ENCODE measurements around the gene ATP2C2. TPM values are rescaled to one million over a fixed set of nuclear protein-coding genes. Genes with fewer than 3 reads are reported as not detected.

Gene ATP2C2
- total and polyA plus RNA-seq, 2 of the 8 experiments (the other 6 are each of a cell fraction or from before 2014, with no cell fraction given) = 1.2 to 2.8 TPM

DNA sequence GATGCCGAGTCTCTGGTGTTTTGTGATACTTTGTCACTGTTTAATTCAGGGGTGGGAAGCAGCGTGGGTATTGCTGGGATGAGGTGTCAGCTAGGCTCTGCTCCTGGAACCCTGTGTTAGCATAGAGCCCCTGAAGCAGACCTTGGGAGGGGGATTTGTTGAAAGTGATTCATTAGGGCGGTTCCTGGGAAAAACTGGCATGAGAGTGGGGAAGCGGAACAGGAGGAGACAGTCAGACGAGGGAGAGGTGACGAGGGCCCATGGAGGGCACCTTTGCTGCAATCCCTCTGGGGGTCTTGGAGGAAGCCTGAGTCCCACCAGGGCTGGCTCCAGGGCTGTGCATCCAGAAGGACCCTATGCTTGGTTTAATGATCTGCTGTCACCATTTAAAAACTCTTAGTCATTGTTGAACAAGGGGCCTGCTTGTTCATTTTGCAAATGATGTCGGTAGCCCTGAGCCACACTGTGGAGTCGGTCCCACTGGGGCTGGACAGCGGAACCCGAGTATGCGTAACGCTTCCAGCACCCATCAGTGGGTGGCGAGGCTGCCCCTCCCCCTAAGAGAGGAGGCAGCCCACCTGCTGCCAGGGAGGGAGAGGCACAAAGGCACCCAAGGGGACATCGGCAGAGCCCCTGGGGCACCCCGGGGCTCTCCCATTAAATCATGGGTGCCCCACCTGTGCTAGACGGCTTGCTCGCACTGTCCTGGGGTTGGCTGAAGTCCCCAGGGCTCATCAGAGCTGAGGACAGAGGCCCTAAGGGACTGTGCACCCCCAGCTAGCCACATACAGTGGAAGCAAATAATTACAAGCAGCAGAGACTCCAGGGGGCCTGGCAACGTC, 38.3 kb upstream of the ATP2C2 start (continued):
- TF ChIP-seq, protein P1, sequence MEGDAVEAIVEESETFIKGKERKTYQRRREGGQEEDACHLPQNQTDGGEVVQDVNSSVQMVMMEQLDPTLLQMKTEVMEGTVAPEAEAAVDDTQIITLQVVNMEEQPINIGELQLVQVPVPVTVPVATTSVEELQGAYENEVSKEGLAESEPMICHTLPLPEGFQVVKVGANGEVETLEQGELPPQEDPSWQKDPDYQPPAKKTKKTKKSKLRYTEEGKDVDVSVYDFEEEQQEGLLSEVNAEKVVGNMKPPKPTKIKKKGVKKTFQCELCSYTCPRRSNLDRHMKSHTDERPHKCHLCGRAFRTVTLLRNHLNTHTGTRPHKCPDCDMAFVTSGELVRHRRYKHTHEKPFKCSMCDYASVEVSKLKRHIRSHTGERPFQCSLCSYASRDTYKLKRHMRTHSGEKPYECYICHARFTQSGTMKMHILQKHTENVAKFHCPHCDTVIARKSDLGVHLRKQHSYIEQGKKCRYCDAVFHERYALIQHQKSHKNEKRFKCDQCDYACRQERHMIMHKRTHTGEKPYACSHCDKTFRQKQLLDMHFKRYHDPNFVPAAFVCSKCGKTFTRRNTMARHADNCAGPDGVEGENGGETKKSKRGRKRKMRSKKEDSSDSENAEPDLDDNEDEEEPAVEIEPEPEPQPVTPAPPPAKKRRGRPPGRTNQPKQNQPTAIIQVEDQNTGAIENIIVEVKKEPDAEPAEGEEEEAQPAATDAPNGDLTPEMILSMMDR (IDR thresholded peaks at IDR 0.05; ENCODE audit: control extremely low read depth in 1 of 3, insufficient read depth in 1 of 3, low read depth in 1 of 3, low read length in 3 of 3) = no peak
- TF ChIP-seq CHD1 (IDR thresholded peaks at IDR 0.05; ENCODE audit: low read depth, low read length) = no peak
- no peak for TF ChIP-seq CEBPB (IDR thresholded peaks at IDR 0.05; ENCODE audit: low read depth, low read length)
- TF ChIP-seq GABPA (IDR thresholded peaks at IDR 0.05; ENCODE audit: borderline replicate concordance, insufficient read depth, low read length) = no peak

Data from H1 (cell line).